ENCODE measurements around the gene CDK9. TPM values are rescaled to one million over a fixed set of nuclear protein-coding genes. Genes with fewer than 3 reads are reported as not detected.

CDK9 gene
- polyA plus RNA-seq, 3 donors, result 24.9 to 139 (median 26.4) TPM

GRCh38 chr9:127768698-127769097 lies 17.1 kb upstream of the CDK9 start:
- TF ChIP-seq CTCF (IDR thresholded peaks at IDR 0.05), result no peak
- peaks cover 65 to 86% of the 10 kb centered on the region in 2 donors for H3K36me3 Mint-ChIP-seq
- Histone ChIP-seq H3K36me3 (replicated peaks in 1 of 2; ENCODE audit: control insufficient read depth in 1 of 2, insufficient read depth in 2 of 2, low read length in 2 of 2) (peaks cover 61 to 88% of the 10 kb centered on the region in 2 donors), H3K4me3 (replicated peaks in 1 of 3; ENCODE audit: low read depth in 2 of 3, low read length in 3 of 3) (no peak overlapping the region), H4K20me1 (ENCODE audit: insufficient read depth, low read length) (peaks cover 99% of the 10 kb centered on the region), H3K4me1 (ENCODE audit: control insufficient read depth in 1 of 2, insufficient read depth in 2 of 2, low read length in 2 of 2) (peaks cover 54 to 78% of the 10 kb centered on the region in 2 donors), H3K9me3 (replicated peaks in 1 of 2; ENCODE audit: control insufficient read depth in 1 of 2, insufficient read depth in 1 of 2, low read length in 2 of 2) (no peaks in the 10 kb centered on the region), H3K79me2 (ENCODE audit: insufficient read depth, low read length) (peaks cover 98% of the 10 kb centered on the region), H3K4me2 (replicated peaks; ENCODE audit: extremely low read depth, low read length, poor library complexity, severe bottlenecking) (no peak overlapping the region), H3K9ac (ENCODE audit: insufficient read depth, low read length, poor library complexity, severe bottlenecking) (no peak overlapping the region), H2AFZ (ENCODE audit: insufficient read depth, low read depth, low read length, poor library complexity, severe bottlenecking) (no peak overlapping the region), H3K27me3 (ENCODE audit: control insufficient read depth in 2 of 2, insufficient read depth in 2 of 2, low read length in 2 of 2) (no peaks in the 10 kb centered on the region), H3K27ac (ENCODE audit: low read depth in 1 of 2, low read length in 2 of 2) (peak overlapping the region in 1 of 2 donors; percentile 61)
- peak overlapping the region in 6 of 7 donors; percentile 31 to 88 (median 76) for H3K27ac Mint-ChIP-seq
- intact Hi-C loops (cut with micrococcal nuclease), result no loop called here
- H3K4me1 Mint-ChIP-seq, result peaks cover 88% of the 10 kb centered on the region
- no peak for DNase-seq
- H3K4me3 Mint-ChIP-seq, result no peak overlapping the region
- WGBS (ENCODE audit: insufficient coverage), result 42% methylated on average over 7 of the region's 8 CpGs
- no peaks in the 10 kb centered on the region for H3K9me3 Mint-ChIP-seq
- peaks cover 0 to 3% (median 0%) of the 10 kb centered on the region in 3 donors for H3K27me3 Mint-ChIP-seq (ENCODE audit: low read depth in 3 of 3)

- no peak overlapping the region for H3K4me3 ChIP-seq (replicated peaks in 1 of 3; ENCODE audit: low read depth in 2 of 3, low read length in 3 of 3)
- Mint-ChIP-seq H3K27ac (peak overlapping the region in 5 of 7 donors; percentile 31 to 88 (median 67)), H3K9me3 (no peaks in the 10 kb centered on the region), H3K4me3 (no peak overlapping the region), H3K27me3 (ENCODE audit: low read depth in 3 of 3) (peaks cover 0 to 3% (median 0%) of the 10 kb centered on the region in 3 donors), H3K36me3 (peaks cover 65 to 86% of the 10 kb centered on the region in 2 donors), H3K4me1 (peaks cover 88% of the 10 kb centered on the region)
- H3K79me2 ChIP-seq (ENCODE audit: insufficient read depth, low read length), result peaks cover 98% of the 10 kb centered on the region
- H3K27me3 ChIP-seq (ENCODE audit: control insufficient read depth in 2 of 2, insufficient read depth in 2 of 2, low read length in 2 of 2), result no peaks in the 10 kb centered on the region
- peaks cover 99% of the 10 kb centered on the region for H4K20me1 ChIP-seq (ENCODE audit: insufficient read depth, low read length)
- peak overlapping the region in 1 of 2 donors; percentile 61 for H3K27ac ChIP-seq (ENCODE audit: low read depth in 1 of 2, low read length in 2 of 2)
- H3K4me2 ChIP-seq (replicated peaks; ENCODE audit: extremely low read depth, low read length, poor library complexity, severe bottlenecking), result no peak overlapping the region
- DNase-seq, result no peak
- 100% methylated on average over 4 of the region's 5 CpGs for WGBS (ENCODE audit: insufficient coverage)
- H3K9me3 ChIP-seq (replicated peaks in 1 of 2; ENCODE audit: control insufficient read depth in 1 of 2, insufficient read depth in 1 of 2, low read length in 2 of 2), result no peaks in the 10 kb centered on the region
- intact Hi-C loops (cut with micrococcal nuclease), result no loop called here
- H3K36me3 ChIP-seq (replicated peaks in 1 of 2; ENCODE audit: control insufficient read depth in 1 of 2, insufficient read depth in 2 of 2, low read length in 2 of 2), result peaks cover 65 to 92% of the 10 kb centered on the region in 2 donors
- H2AFZ ChIP-seq (ENCODE audit: insufficient read depth, low read depth, low read length, poor library complexity, severe bottlenecking), result no peak overlapping the region
- TF ChIP-seq CTCF (IDR thresholded peaks at IDR 0.05), result no peak
- H3K9ac ChIP-seq (ENCODE audit: insufficient read depth, low read length, poor library complexity, severe bottlenecking), result no peak overlapping the region
- peaks cover 54 to 78% of the 10 kb centered on the region in 2 donors for H3K4me1 ChIP-seq (ENCODE audit: control insufficient read depth in 1 of 2, insufficient read depth in 2 of 2, low read length in 2 of 2)
Observed at GRCh38 chr9:127769101-127769500, 16.7 kb upstream of the CDK9 start.
